Gastroesophageal sphincter (tissue), 4 donors: ENCODE measurements around the gene LINGO3. TPM values are rescaled to one million over a fixed set of nuclear protein-coding genes. Genes with fewer than 3 reads are reported as not detected.

Experiments
- ATAC-seq: fragments of 150-250 bp; one replicate; pipeline ENCODE4 v1.9.1; 2016; ENCODE audit warnings: mild to moderate bottlenecking, moderate library complexity
- H3K27ac ChIP-seq, 4 donors: fragments of 200-600 bp; sonication (generic) in 3 of 4; 1 replicate in 3 of 4; 2 replicates in 1 of 4; pipeline ENCODE4 v1.5.1; 2016 to 2019
- H3K27me3 ChIP-seq: fragments of 200-600 bp; sonication (generic); one replicate; pipeline ENCODE4 v1.5.1; 2019
- H3K36me3 ChIP-seq, 2 donors: fragments of 200-600 bp; sonication (generic); one replicate each; pipeline ENCODE4 v1.5.1; 2019; ENCODE audit warnings: control low read depth in 1 of 2
- H3K4me1 ChIP-seq, 3 donors: fragments of 200-600 bp; sonication (generic); 1 replicate in 2 of 3; 2 replicates in 1 of 3; pipeline ENCODE4 v1.5.1; 2016 to 2019; ENCODE audit warnings: control low read depth in 2 of 3
- H3K4me3 ChIP-seq, 2 donors: fragments of 200-600 bp; sonication (generic); one replicate each; pipeline ENCODE4 v1.5.1; 2019; ENCODE audit warnings: mild to moderate bottlenecking in 1 of 2, moderate library complexity in 1 of 2
- H3K9me3 ChIP-seq, 3 donors: fragments of 200-600 bp; sonication (generic); one replicate each; pipeline ENCODE4 v1.5.1; 2017 to 2019; ENCODE audit warnings: control low read depth in 2 of 3
- EP300 ChIP-seq: sonication (generic); formaldehyde crosslinking; IDR thresholded peaks from one replicate; pipeline ENCODE4 v1.6.1; 2017; ENCODE audit warnings: antibody characterized with exemption, mild to moderate bottlenecking
- POLR2A ChIP-seq, 2 donors: fragments of 450-650 bp; IDR thresholded peaks; one replicate each; pipeline ENCODE4 v1.6.1; 2017; ENCODE audit warnings: antibody characterized with exemption in 2 of 2, mild to moderate bottlenecking in 2 of 2, moderate library complexity in 1 of 2
- POLR2AphosphoS5 ChIP-seq: sonication (generic); formaldehyde crosslinking; IDR thresholded peaks from one replicate; pipeline ENCODE4 v1.6.1; 2017; ENCODE audit warnings: antibody characterized with exemption
- WGBS, 2 donors: methylation state at CpG; one replicate each; pipeline ENCODE4 v1.1.5; 2018; ENCODE audit warnings: low coverage in 1 of 2; 5-methylcytosine and 5-hydroxymethylcytosine counted together
- total RNA-seq, 4 donors: library from RNA; depleted of rRNA; stranded (reverse); fragments of >200 nt; gene quantifications; one replicate each; pipeline ENCODE4 v1.1.0, GENCODE V29; 2016
- TF ChIP-seq, protein P1 (sequence below), 4 experiments: fragments of 200-600 bp in 2 of 4; fragments of 450-650 bp in 2 of 4; sonication (generic) in 1 of 4; IDR thresholded peaks; one replicate each; pipeline ENCODE4 v1.5.1; 2017 to 2019; ENCODE audit warnings: antibody characterized with exemption in 4 of 4, mild to moderate bottlenecking in 2 of 4, moderate library complexity in 2 of 4

The LINGO3 gene
- total RNA-seq, 4 donors from 2014 or later = not detected

- Histone ChIP-seq H3K4me3 (no peak overlapping the region), H3K9me3 (no peaks in the 10 kb centered on the region), H3K27me3 (no peaks in the 10 kb centered on the region), H3K27ac (no peak overlapping the region), H3K36me3 (peaks cover 0 to 85% of the 10 kb centered on the region in 2 donors), H3K4me1 (no peaks in the 10 kb centered on the region)
- TF ChIP-seq POLR2AphosphoS5 (no peak), EP300 (no peak), POLR2A (IDR thresholded peaks at IDR 0.05) (no peak)
- TF ChIP-seq, protein P1, sequence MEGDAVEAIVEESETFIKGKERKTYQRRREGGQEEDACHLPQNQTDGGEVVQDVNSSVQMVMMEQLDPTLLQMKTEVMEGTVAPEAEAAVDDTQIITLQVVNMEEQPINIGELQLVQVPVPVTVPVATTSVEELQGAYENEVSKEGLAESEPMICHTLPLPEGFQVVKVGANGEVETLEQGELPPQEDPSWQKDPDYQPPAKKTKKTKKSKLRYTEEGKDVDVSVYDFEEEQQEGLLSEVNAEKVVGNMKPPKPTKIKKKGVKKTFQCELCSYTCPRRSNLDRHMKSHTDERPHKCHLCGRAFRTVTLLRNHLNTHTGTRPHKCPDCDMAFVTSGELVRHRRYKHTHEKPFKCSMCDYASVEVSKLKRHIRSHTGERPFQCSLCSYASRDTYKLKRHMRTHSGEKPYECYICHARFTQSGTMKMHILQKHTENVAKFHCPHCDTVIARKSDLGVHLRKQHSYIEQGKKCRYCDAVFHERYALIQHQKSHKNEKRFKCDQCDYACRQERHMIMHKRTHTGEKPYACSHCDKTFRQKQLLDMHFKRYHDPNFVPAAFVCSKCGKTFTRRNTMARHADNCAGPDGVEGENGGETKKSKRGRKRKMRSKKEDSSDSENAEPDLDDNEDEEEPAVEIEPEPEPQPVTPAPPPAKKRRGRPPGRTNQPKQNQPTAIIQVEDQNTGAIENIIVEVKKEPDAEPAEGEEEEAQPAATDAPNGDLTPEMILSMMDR (IDR thresholded peaks at IDR 0.05) = no peak
- no peak for ATAC-seq
- WGBS, 2 donors = 70% methylated on average over 2 of the region's 29 CpGs; no CpG with 5 or more reads in 1 of the 2 donors
Observed at GRCh38 chr19:2342656-2343288, 34.8 kb upstream of the LINGO3 start.

DNA sequence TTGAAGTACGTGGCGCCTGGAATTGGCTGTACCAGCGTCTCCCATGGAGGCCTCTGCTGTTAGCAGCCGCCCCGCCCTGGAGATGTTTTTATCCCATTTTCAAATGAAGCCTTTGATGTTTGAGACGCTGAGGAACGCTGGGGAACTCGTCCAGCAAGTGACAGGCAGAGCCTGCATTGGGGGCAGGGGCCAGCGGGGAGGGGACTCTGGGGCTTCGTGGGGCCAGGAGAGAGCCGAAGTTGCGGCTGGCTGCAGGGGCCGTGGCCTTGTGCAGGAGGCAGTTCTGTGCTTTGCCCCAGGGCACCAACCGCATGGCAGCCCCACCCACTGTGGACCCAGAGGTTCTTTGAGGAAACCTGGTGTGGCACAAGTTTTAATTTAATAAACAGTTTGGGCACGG is 34.0 kb upstream of the LINGO3 start:
- no peak overlapping the region for H3K4me3 ChIP-seq
- no peak for ATAC-seq
- H3K36me3 ChIP-seq = peaks cover 0 to 92% of the 10 kb centered on the region in 2 donors
- no peaks in the 10 kb centered on the region for H3K4me1 ChIP-seq
- H3K27ac ChIP-seq = no peak overlapping the region
- TF ChIP-seq POLR2AphosphoS5 (no peak), EP300 (no peak), POLR2A (IDR thresholded peaks at IDR 0.05) (no peak)
- TF ChIP-seq, protein P1 (IDR thresholded peaks at IDR 0.05) = no peak
- H3K27me3 ChIP-seq = no peaks in the 10 kb centered on the region
- H3K9me3 ChIP-seq = no peaks in the 10 kb centered on the region
- 93 to 100% methylated on average over 3 of the region's 15 CpGs for WGBS, 2 donors

- 60% methylated on average over 1 of the region's 24 CpGs; no CpG with 5 or more reads in 1 of the 2 donors for WGBS, 2 donors
- Histone ChIP-seq H3K4me1 (no peaks in the 10 kb centered on the region), H3K9me3 (no peaks in the 10 kb centered on the region), H3K36me3 (peaks cover 0 to 85% of the 10 kb centered on the region in 2 donors), H3K4me3 (no peak overlapping the region), H3K27ac (no peak overlapping the region), H3K27me3 (no peaks in the 10 kb centered on the region)
- no peak for ATAC-seq
- no peak for TF ChIP-seq POLR2AphosphoS5
Observed at GRCh38 chr19:2341244-2341751, 33.3 kb upstream of the LINGO3 start.

DNA sequence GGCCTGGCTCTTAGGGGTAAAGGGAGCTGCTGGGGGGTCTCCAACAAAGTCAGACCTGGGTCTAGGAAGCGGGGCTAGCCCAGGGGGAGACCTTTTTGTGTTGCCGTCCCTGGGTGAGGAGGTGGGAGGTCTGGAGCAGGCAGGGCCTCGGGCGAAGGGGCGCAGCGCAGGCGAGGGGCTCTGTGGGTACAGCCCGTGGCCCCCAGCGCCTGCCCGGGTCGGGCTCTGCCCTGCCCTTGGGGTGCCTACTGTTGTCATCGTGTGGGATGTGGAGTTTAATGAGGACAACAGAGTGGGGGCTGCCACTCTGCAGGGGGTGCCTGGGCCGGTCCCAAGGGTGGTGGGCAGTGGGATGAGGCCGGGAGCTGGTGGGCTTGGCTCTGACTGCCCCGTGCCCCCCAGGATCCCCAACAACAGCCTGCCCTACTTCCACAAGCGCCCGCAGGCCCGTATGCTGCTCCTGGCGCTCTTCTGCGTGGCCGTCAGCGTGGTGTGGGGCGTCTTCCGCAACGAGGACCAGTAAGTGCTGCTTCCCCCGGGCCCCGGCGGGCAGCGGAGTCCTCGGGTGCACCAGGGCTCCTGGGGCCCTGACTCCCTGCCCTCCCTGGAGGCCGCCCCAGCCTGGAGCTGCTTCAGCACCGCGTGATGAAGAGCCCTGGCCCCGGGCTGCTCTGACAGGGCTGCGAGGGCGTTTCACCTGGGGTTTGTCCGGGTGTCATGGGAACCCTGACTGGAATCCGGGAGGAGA is 32.7 kb upstream of the LINGO3 start:
- Histone ChIP-seq H3K4me3 (no peak overlapping the region), H3K36me3 (peaks cover 0 to 79% of the 10 kb centered on the region in 2 donors), H3K27me3 (no peaks in the 10 kb centered on the region), H3K4me1 (no peaks in the 10 kb centered on the region), H3K9me3 (no peaks in the 10 kb centered on the region), H3K27ac (no peak overlapping the region)
- TF ChIP-seq POLR2AphosphoS5 (no peak), EP300 (no peak), POLR2A (IDR thresholded peaks at IDR 0.05) (no peak)
- TF ChIP-seq, protein P1 (IDR thresholded peaks at IDR 0.05) = no peak
- no peak for ATAC-seq
- 88% methylated on average over 12 of the region's 38 CpGs; no CpG with 5 or more reads in 1 of the 2 donors for WGBS, 2 donors

DNA sequence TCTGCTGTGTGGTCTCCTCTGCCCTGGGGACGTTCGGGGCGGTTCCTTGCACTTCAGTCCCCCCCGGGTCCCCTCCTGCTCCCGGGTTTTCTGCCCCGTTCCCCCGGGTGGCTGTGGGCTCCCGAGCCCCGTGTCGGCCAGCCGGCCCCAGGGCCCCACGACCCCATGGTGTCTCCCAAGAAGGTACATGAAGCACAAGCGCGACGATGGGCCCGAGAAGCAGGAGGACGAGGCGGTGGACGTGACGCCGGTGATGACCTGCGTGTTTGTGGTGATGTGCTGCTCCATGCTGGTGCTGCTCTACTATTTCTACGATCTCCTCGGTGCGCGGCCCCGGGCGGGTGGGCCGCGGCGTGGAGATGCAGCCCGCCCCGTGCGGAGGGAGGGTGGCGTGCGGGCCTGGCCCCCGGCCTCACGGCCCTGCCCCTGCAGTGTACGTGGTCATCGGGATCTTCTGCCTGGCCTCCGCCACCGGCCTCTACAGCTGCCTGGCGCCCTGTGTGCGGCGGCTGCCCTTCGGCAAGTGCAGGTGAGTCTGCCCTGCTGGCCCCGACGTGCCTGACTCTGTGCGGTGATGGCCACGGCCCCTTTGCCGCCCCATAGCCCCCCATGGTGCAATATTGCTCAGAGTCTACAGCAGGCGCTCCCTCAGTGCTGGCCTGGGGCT is 31.8 kb upstream of the LINGO3 start:
- TF ChIP-seq, protein P1 (IDR thresholded peaks at IDR 0.05) = no peak
- TF ChIP-seq POLR2A (IDR thresholded peaks at IDR 0.05) (no peak), EP300 (no peak), POLR2AphosphoS5 (no peak)
- no CpG with 5 or more reads among the region's 52 CpGs for whole genome bisulfite sequencing, 2 donors
- H3K9me3 ChIP-seq = no peaks in the 10 kb centered on the region
- H3K4me1 ChIP-seq = no peaks in the 10 kb centered on the region
- no peak for ATAC-seq
- no peak overlapping the region for H3K4me3 ChIP-seq
- H3K27ac ChIP-seq = no peak overlapping the region
- no peaks in the 10 kb centered on the region for H3K27me3 ChIP-seq
- H3K36me3 ChIP-seq = peaks cover 0 to 71% of the 10 kb centered on the region in 2 donors
